NCI-H2081 treated with DMSO at 0.1 percent for 48 hours (cell line): ENCODE measurements around the gene DERL2.

Source experiments
- DNase-seq: peaks from one replicate; lab custom pipeline; 2025; lab: John Stamatoyannopoulos, UW

Gene DERL2

GRCh38 chr17:5485270-5486205, at the start of gene DERL2:
Gene DERL2, minus strand, starts transcription at chr17:5486178. Its CDS starts 17 bp downstream, at chr17:5486161.
- DNase-seq, result no peak

GRCh38 chr17:5535436-5535835, 49.5 kb upstream of the DERL2 start:
- DNase-seq, result no peak

- no peak for DNase-seq
Measured at GRCh38 chr17:5533486-5534315, 47.7 kb upstream of the DERL2 start.

- no peak for DNase-seq
Measured at GRCh38 chr17:5532581-5532980, 46.6 kb upstream of the DERL2 start.

- DNase-seq, result no peak
Measured at GRCh38 chr17:5531085-5531418, 45.1 kb upstream of the DERL2 start.

GRCh38 chr17:5530265-5531084, 44.5 kb upstream of the DERL2 start:
- no peak for DNase-seq

- DNase-seq, result no peak
Measured at GRCh38 chr17:5527601-5528250, 41.7 kb upstream of the DERL2 start.

- no peak for DNase-seq
Measured at GRCh38 chr17:5526821-5527598, 41.0 kb upstream of the DERL2 start.

GRCh38 chr17:5523249-5523648, 37.3 kb upstream of the DERL2 start:
- no peak for DNase-seq

GRCh38 chr17:5522476-5522875, 36.5 kb upstream of the DERL2 start:
- DNase-seq, result no peak

GRCh38 chr17:5516060-5516792, 30.2 kb upstream of the DERL2 start:
- no peak for DNase-seq

GRCh38 chr17:5514976-5515375, 29.0 kb upstream of the DERL2 start:
- DNase-seq, result no peak

- DNase-seq, result no peak
Measured at GRCh38 chr17:5513628-5514027, 27.6 kb upstream of the DERL2 start.

GRCh38 chr17:5511401-5512225, 25.6 kb upstream of the DERL2 start:
- DNase-seq, result no peak

GRCh38 chr17:5510771-5511170, 24.8 kb upstream of the DERL2 start:
- no peak for DNase-seq

- no peak for DNase-seq
Measured at GRCh38 chr17:5509482-5509881, 23.5 kb upstream of the DERL2 start.

GRCh38 chr17:5508810-5509209, 22.8 kb upstream of the DERL2 start:
- DNase-seq, result no peak

GRCh38 chr17:5506307-5506706, 20.3 kb upstream of the DERL2 start:
- no peak for DNase-seq

GRCh38 chr17:5502552-5502951, 16.6 kb upstream of the DERL2 start:
- DNase-seq, result no peak
